Esophagus (tissue), 2 donors: ENCODE results near the gene RFPL1. TPM values are rescaled to one million over a fixed set of nuclear protein-coding genes. Genes with fewer than 3 reads are reported as not detected.
"Not testable (repeated sequence)": the region's sequence is repeated elsewhere in the genome, so short reads cannot be mapped to it uniquely, and the experiment has no call there.

Experiments used
- H3K27ac ChIP-seq, 2 donors: one replicate each; pipeline ENCODE4 v1.5.1; 2013; ENCODE audit warnings: low read depth in 2 of 2, mild to moderate bottlenecking in 2 of 2, inconsistent platforms in 1 of 2, low read length in 1 of 2, moderate library complexity in 1 of 2
- H3K27me3 ChIP-seq, 2 donors: one replicate each; pipeline ENCODE4 v1.6.1; 2013; ENCODE audit warnings: low read length in 2 of 2, control low read depth in 1 of 2, mild to moderate bottlenecking in 1 of 2; ENCODE audit not compliant: insufficient read depth in 2 of 2, control insufficient read depth in 1 of 2
- H3K36me3 ChIP-seq, 2 donors: one replicate each; pipeline ENCODE4 v1.6.1; 2013; ENCODE audit warnings: low read length in 1 of 2; ENCODE audit not compliant: control insufficient read depth in 2 of 2, insufficient read depth in 2 of 2
- H3K4me1 ChIP-seq, 2 donors: one replicate each; pipeline ENCODE4 v1.6.1; 2013; ENCODE audit warnings: low read length in 1 of 2; ENCODE audit not compliant: control insufficient read depth in 2 of 2, insufficient read depth in 2 of 2
- H3K4me3 ChIP-seq, 2 donors: one replicate each; pipeline ENCODE4 v1.5.1; 2013; ENCODE audit warnings: low read length in 2 of 2, mild to moderate bottlenecking in 2 of 2, low read depth in 1 of 2, moderate library complexity in 1 of 2
- H3K9me3 ChIP-seq, 2 donors: one replicate each; pipeline ENCODE4 v1.6.1; 2013; ENCODE audit warnings: mild to moderate bottlenecking in 2 of 2, low read depth in 1 of 2, low read length in 1 of 2, moderate library complexity in 1 of 2; ENCODE audit not compliant: control insufficient read depth in 2 of 2, insufficient read depth in 1 of 2
- WGBS, 2 donors: extraction: QIAGEN DNeasy Blood & Tissue Kit; methylation state at CpG; one replicate each; pipeline ENCODE4 v1.1.7; 2013; 5-methylcytosine and 5-hydroxymethylcytosine counted together
- polyA plus RNA-seq, 2 donors: library from polyadenylated mRNA; stranded (reverse); fragments of 200-250 nt; gene quantifications; one replicate each; pipeline ENCODE4 v1.2.3, GENCODE V29; 2013
- donor health status: healthy with polysubstance abuse.
- donor health status: Bipolar disorder and iron deficiency.

Gene RFPL1
- under 1 TPM in 1 of 2 donors, not detected in 1; 0.04 TPM for polyA plus RNA-seq

- not testable (repeated sequence) for H3K4me1 ChIP-seq, H3K9me3 ChIP-seq, H3K4me3 ChIP-seq, H3K27ac ChIP-seq, H3K27me3 ChIP-seq, H3K36me3 ChIP-seq
- 90 to 91% methylated on average over 10 of the region's 10 CpGs for WGBS, 2 donors
These were observed at the start of gene RFPL1 for GRCh38 chr22:29438283-29438682. Gene RFPL1 (plus strand): TSS chr22:29438583.

- Histone ChIP-seq H3K27me3 (no peaks in the 10 kb centered on the region), H3K4me1 (peaks cover 5% of the 10 kb centered on the region in 2 donors), H3K9me3 (no peaks in the 10 kb centered on the region), H3K4me3 (peak overlapping the region; percentile 68 to 79), H3K36me3 (peaks cover 0 to 6% of the 10 kb centered on the region in 2 donors), H3K27ac (peak overlapping the region; percentile 72 to 89)
- 8 to 14% methylated on average over 9 of the region's 9 CpGs for WGBS, 2 donors
These were observed 49.7 kb upstream of the RFPL1 start for GRCh38 chr22:29388759-29389090.

DNA sequence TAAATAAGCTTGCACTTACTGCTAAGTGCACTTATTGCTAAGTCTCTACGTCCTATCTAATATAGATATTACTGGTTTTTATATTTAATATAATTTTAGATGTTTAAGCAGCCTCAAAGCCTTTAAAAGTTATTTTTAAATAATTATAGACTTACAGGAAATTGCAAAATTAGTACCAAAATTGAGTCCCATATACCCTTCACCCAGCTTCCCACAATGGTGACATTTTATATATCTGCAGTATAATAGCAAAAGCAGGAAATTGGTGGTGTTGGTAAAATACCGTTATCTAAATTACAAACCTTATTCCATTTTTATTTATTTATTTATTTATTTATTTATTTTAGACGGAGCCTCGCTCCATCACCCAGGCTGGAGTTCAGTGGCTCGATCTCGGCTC is 48.1 kb upstream of the RFPL1 start:
- H3K36me3 ChIP-seq: peaks cover 0 to under 1% of the 10 kb centered on the region in 2 donors
- no peaks in the 10 kb centered on the region for H3K27me3 ChIP-seq
- no peak overlapping the region for H3K4me3 ChIP-seq
- H3K9me3 ChIP-seq: no peaks in the 10 kb centered on the region
- WGBS, 2 donors: 93 to 94% methylated on average over 6 of the region's 6 CpGs
- H3K4me1 ChIP-seq: peaks cover 2 to 5% of the 10 kb centered on the region in 2 donors
- H3K27ac ChIP-seq: no peak overlapping the region

GRCh38 chr22:29391546-29391945 is 46.8 kb upstream of the RFPL1 start:
- no peaks in the 10 kb centered on the region for H3K27me3 ChIP-seq
- H3K9me3 ChIP-seq: no peaks in the 10 kb centered on the region
- WGBS, 2 donors: 82 to 86% methylated on average over 8 of the region's 8 CpGs
- no peaks in the 10 kb centered on the region for H3K36me3 ChIP-seq
- H3K4me1 ChIP-seq: peaks cover 2 to 3% of the 10 kb centered on the region in 2 donors
- H3K27ac ChIP-seq: no peak overlapping the region
- H3K4me3 ChIP-seq: no peak overlapping the region

GRCh38 chr22:29393019-29393608 is 45.3 kb upstream of the RFPL1 start:
- Histone ChIP-seq H3K27ac (no peak overlapping the region), H3K27me3 (no peaks in the 10 kb centered on the region), H3K9me3 (no peaks in the 10 kb centered on the region), H3K36me3 (no peaks in the 10 kb centered on the region), H3K4me1 (no peaks in the 10 kb centered on the region), H3K4me3 (no peak overlapping the region)
- WGBS, 2 donors: 67 to 86% methylated on average over 2 of the region's 2 CpGs

DNA sequence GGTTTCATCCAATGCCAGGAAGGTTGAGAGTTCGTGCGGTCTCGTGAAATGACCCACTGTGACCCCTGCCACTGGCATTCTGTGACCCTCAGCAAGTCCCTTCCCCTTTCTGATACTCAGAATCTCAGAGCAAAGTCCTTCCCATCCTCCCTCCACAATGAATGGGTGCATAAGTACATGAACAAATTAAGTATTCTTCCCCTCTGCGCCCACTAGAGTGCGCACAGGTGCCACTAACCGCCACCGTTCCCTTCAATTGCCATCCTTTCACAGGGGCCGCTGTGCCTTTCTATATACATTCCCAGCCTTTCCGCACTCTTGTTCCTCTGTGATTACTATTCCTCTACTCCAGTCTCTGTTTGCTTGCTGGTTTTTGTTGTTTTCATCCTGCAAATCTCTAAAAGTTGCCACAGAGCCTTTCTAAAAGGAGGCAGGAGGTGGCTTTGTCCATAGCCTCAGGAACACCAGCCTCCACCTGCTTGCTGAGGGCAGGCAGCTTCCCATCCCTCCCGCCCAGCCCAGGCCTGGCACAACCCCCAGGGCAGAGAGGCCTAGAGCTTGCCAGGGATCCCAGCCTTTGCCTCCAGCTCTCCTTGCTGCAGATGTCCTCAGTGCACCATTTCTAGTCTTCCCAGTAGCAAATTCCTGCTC is 43.3 kb upstream of the RFPL1 start:
- Histone ChIP-seq H3K27me3 (no peaks in the 10 kb centered on the region), H3K9me3 (no peaks in the 10 kb centered on the region), H3K27ac (no peak overlapping the region), H3K4me3 (no peak overlapping the region), H3K36me3 (no peaks in the 10 kb centered on the region), H3K4me1 (no peaks in the 10 kb centered on the region)
- WGBS, 2 donors: 5 to 6% methylated on average over 10 of the region's 10 CpGs

- 42 to 46% methylated on average over 2 of the region's 2 CpGs for WGBS, 2 donors
- H3K4me1 ChIP-seq: no peaks in the 10 kb centered on the region
- H3K4me3 ChIP-seq: no peak overlapping the region
- no peaks in the 10 kb centered on the region for H3K27me3 ChIP-seq
- no peaks in the 10 kb centered on the region for H3K36me3 ChIP-seq
- H3K27ac ChIP-seq: no peak overlapping the region
- H3K9me3 ChIP-seq: no peaks in the 10 kb centered on the region
These were observed 42.3 kb upstream of the RFPL1 start for GRCh38 chr22:29396126-29396525.

GRCh38 chr22:29397791-29398190 is 40.6 kb upstream of the RFPL1 start:
- Histone ChIP-seq H3K9me3 (no peaks in the 10 kb centered on the region), H3K36me3 (no peaks in the 10 kb centered on the region), H3K27ac (no peak overlapping the region), H3K4me3 (no peak overlapping the region), H3K4me1 (no peaks in the 10 kb centered on the region), H3K27me3 (no peaks in the 10 kb centered on the region)
- 83 to 89% methylated on average over 6 of the region's 6 CpGs for WGBS, 2 donors

DNA sequence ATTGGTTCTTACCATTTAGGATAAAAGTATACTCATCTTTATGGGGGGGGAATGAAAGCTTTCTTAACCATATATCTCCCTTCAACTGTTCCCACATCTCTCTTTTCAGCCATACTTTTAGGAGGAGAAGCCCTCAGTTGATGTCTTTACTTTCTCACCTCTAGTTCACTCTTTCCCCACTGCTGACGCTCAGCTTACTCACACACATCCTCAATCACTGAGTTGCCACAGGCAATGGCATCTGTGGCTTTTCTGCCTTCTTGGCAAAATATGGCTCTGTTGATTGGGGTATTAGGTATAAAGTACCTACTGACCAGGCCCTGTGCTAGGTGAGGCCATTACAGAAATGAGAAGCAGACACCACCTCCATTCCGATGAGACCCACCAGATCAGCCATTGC is 37.8 kb upstream of the RFPL1 start:
- Histone ChIP-seq H3K27ac (no peak overlapping the region), H3K27me3 (no peaks in the 10 kb centered on the region), H3K4me1 (no peaks in the 10 kb centered on the region), H3K9me3 (no peaks in the 10 kb centered on the region), H3K4me3 (no peak overlapping the region), H3K36me3 (no peaks in the 10 kb centered on the region)
- 86 to 97% methylated on average over 2 of the region's 2 CpGs for WGBS, 2 donors

- H3K9me3 ChIP-seq, H3K4me3 ChIP-seq, H3K27me3 ChIP-seq, H3K27ac ChIP-seq, H3K4me1 ChIP-seq, H3K36me3 ChIP-seq: not testable (repeated sequence)
- 63 to 73% methylated on average over 6 of the region's 6 CpGs for WGBS, 2 donors
These were observed 36.8 kb upstream of the RFPL1 start for GRCh38 chr22:29401538-29401937.
